GM23338 (cell line): Measurements from ENCODE around the gene RAD51B.

Experiments used
- CREB1 ChIP-seq: fragments of 250-450 bp; sonication (Bioruptor Pico); IDR thresholded peaks from 2 replicates; pipeline ENCODE4 v1.5.0; 2020; ENCODE audit warnings: low read depth, mild to moderate bottlenecking, moderate library complexity
- CTCF ChIP-seq, 2 experiments: fragments of 200-600 bp in 1 of 2; sonication (generic) in 1 of 2; conservative IDR thresholded peaks; 2 replicates each; pipeline versions ENCODE4 v1.5.1 to v1.6.1; 2016 to 2017; ENCODE audit warnings: antibody characterized with exemption in 2 of 2, low read depth in 2 of 2, mild to moderate bottlenecking in 2 of 2, moderate library complexity in 1 of 2
- EZH2 ChIP-seq: fragments of 200-600 bp; sonication (generic); IDR thresholded peaks from one replicate; pipeline ENCODE4 v1.8.0; 2017; ENCODE audit warnings: antibody characterized with exemption, mild to moderate bottlenecking, low read depth; ENCODE audit not compliant: unreplicated experiment
- EZH2phosphoT487 ChIP-seq: fragments of 200-600 bp; sonication (generic); IDR thresholded peaks from one replicate; pipeline ENCODE4 v1.8.1; 2018; ENCODE audit warnings: antibody characterized with exemption; ENCODE audit not compliant: unreplicated experiment
- JUNB ChIP-seq: IDR thresholded peaks from one replicate; pipeline ENCODE4 v1.6.1; 2016; ENCODE audit warnings: antibody characterized with exemption; ENCODE audit not compliant: unreplicated experiment
- NANOG ChIP-seq: IDR thresholded peaks from 2 replicates; pipeline ENCODE4 v1.6.1; 2016; ENCODE audit warnings: antibody characterized with exemption, borderline replicate concordance
- POLR2AphosphoS5 ChIP-seq: IDR thresholded peaks from 2 replicates; pipeline ENCODE4 v1.6.1; 2016; ENCODE audit warnings: antibody characterized with exemption, low read depth
- TF ChIP-seq, protein P1 (sequence below): IDR thresholded peaks from one replicate; pipeline ENCODE4 v1.6.1; 2018; ENCODE audit warnings: antibody characterized with exemption; ENCODE audit not compliant: unreplicated experiment

GRCh38 chr14:68771631-68772030 is 952.1 kb downstream of the RAD51B start:
- TF ChIP-seq CTCF (conservative IDR thresholded peaks at IDR 0.05; ENCODE audit: low read depth in 2 of 2), result no peak
- TF ChIP-seq, protein P1, sequence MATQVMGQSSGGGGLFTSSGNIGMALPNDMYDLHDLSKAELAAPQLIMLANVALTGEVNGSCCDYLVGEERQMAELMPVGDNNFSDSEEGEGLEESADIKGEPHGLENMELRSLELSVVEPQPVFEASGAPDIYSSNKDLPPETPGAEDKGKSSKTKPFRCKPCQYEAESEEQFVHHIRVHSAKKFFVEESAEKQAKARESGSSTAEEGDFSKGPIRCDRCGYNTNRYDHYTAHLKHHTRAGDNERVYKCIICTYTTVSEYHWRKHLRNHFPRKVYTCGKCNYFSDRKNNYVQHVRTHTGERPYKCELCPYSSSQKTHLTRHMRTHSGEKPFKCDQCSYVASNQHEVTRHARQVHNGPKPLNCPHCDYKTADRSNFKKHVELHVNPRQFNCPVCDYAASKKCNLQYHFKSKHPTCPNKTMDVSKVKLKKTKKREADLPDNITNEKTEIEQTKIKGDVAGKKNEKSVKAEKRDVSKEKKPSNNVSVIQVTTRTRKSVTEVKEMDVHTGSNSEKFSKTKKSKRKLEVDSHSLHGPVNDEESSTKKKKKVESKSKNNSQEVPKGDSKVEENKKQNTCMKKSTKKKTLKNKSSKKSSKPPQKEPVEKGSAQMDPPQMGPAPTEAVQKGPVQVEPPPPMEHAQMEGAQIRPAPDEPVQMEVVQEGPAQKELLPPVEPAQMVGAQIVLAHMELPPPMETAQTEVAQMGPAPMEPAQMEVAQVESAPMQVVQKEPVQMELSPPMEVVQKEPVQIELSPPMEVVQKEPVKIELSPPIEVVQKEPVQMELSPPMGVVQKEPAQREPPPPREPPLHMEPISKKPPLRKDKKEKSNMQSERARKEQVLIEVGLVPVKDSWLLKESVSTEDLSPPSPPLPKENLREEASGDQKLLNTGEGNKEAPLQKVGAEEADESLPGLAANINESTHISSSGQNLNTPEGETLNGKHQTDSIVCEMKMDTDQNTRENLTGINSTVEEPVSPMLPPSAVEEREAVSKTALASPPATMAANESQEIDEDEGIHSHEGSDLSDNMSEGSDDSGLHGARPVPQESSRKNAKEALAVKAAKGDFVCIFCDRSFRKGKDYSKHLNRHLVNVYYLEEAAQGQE, result no peak
- no peak for TF ChIP-seq JUNB
- no peak for TF ChIP-seq POLR2AphosphoS5
- no peak for TF ChIP-seq CREB1 (CRISPR knock-in tag)
- no peak for TF ChIP-seq EZH2
- TF ChIP-seq NANOG, result no peak
- TF ChIP-seq EZH2phosphoT487, result no peak
